A673 (cell line): ENCODE results near the gene MOB2. TPM values are rescaled to one million over a fixed set of nuclear protein-coding genes. Genes with fewer than 3 reads are reported as not detected.

Source experiments
- BruUV-seq: library from RNA; stranded (reverse); fragments of 400-500 nt; replicated peaks from 2 replicates; lab custom pipeline; 2021; lab: Mats Ljungman, UMichigan
- CTCF ChIA-PET: fragments of 300-600 bp; sonication (Branson Sonifier 250); formaldehyde crosslinking; loops from one replicate; lab custom pipeline; 2022; ENCODE audit warnings: antibody characterized with exemption; lab: Charles Lee
- POLR2A ChIA-PET: fragments of 300-600 bp; sonication (Branson Sonifier 250); formaldehyde crosslinking; loops from one replicate; lab custom pipeline; 2022; ENCODE audit warnings: antibody characterized with exemption; ENCODE audit not compliant: low non-redundant PET; lab: Charles Lee
- DNase-seq: peaks from one replicate; pipeline ENCODE4 v3.0.0-alpha.2; 2015; ENCODE audit warnings: low spot score
- H3K27ac ChIP-seq: fragments of 200-600 bp; sonication (generic); 2 replicates; pipeline ENCODE4 v1.5.1; 2016; ENCODE audit warnings: mixed run types, low read depth, mild to moderate bottlenecking, mixed read lengths, antibody characterized with exemption, low read length; ENCODE audit not compliant: poor library complexity, severe bottlenecking
- H3K27me3 ChIP-seq: fragments of 200-600 bp; sonication (generic); replicated peaks from 2 replicates; pipeline ENCODE4 v1.6.1; 2017; ENCODE audit warnings: mixed run types, low read depth, mild to moderate bottlenecking, mixed read lengths, antibody characterized with exemption, low read length; ENCODE audit not compliant: insufficient read depth, poor library complexity
- H3K36me3 ChIP-seq: fragments of 200-600 bp; sonication (generic); 2 replicates; pipeline ENCODE4 v1.6.1; 2016; ENCODE audit warnings: mixed run types, mild to moderate bottlenecking, mixed read lengths, antibody characterized with exemption, low read length; ENCODE audit not compliant: insufficient read depth, poor library complexity, severe bottlenecking
- H3K4me1 ChIP-seq: fragments of 200-600 bp; sonication (generic); 2 replicates; pipeline ENCODE4 v1.6.1; 2017; ENCODE audit warnings: mixed run types, mild to moderate bottlenecking, mixed read lengths, antibody characterized with exemption, low read length; ENCODE audit not compliant: insufficient read depth, poor library complexity, severe bottlenecking
- H3K4me3 ChIP-seq: fragments of 200-600 bp; sonication (generic); 2 replicates; pipeline ENCODE4 v1.5.1; 2016; ENCODE audit warnings: low read depth, mixed run types, mild to moderate bottlenecking, mixed read lengths, low read length; ENCODE audit not compliant: poor library complexity, severe bottlenecking
- H3K9me3 ChIP-seq: fragments of 200-600 bp; sonication (generic); 2 replicates; pipeline ENCODE4 v1.6.1; 2016; ENCODE audit warnings: mixed run types, low read depth, mild to moderate bottlenecking, mixed read lengths, antibody characterized with exemption, low read length; ENCODE audit not compliant: poor library complexity, severe bottlenecking
- EZH2 ChIP-seq: fragments of 200-600 bp; sonication (generic); IDR thresholded peaks from 2 replicates; pipeline ENCODE4 v1.6.1; 2017; ENCODE audit warnings: borderline replicate concordance, low read depth, mild to moderate bottlenecking, mixed read lengths, antibody characterized with exemption, low read length; ENCODE audit not compliant: poor library complexity, severe bottlenecking
- intact Hi-C: fragments of 100-400 bp; cut with micrococcal nuclease; formaldehyde crosslinking; loops from one replicate; pipeline ENCODE4 v1.10.0; 2022; ENCODE audit not compliant: unreplicated experiment
- total RNA-seq: library from RNA; stranded (reverse); gene quantifications from 2 replicates; pipeline ENCODE4 v1.2.3, GENCODE V29; 2021
- TF ChIP-seq, protein P1 (sequence below): fragments of 300-800, 200-600 bp; sonication (generic); conservative IDR thresholded peaks from 2 replicates; pipeline ENCODE4 v1.5.1; 2017; ENCODE audit warnings: low read depth, mild to moderate bottlenecking, antibody characterized with exemption, low read length, moderate library complexity, mixed read lengths

MOB2 gene
- total RNA-seq, 1 experiment from 2014 or later: 14.7 TPM

DNA sequence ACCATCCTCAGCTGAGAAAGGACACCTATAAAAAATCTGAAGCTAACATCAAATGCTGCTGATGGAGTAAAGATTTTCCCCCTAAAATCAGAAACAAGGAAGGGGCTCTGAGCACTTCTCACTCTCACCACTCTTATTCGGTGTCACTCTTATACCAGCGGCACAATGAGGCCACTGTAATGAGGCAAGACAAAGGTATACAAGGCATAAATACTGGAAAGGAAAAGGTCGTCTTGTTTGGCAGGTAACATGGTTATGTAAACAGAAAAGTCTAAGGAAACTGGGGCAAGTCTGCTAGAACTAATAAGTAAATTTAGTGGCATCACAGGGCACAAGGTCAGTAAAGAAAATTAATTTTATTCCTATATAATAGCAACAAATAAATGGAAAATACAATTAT, 8.1 kb upstream of the MOB2 start:
- BruUV-seq: no TSS peak
- Histone ChIP-seq H3K27me3 (no peaks in the 10 kb centered on the region), H3K9me3 (no peaks in the 10 kb centered on the region), H3K27ac (no peak overlapping the region), H3K36me3 (no peaks in the 10 kb centered on the region), H3K4me3 (no peak overlapping the region), H3K4me1 (no peaks in the 10 kb centered on the region)
- DNase-seq: no peak
- no peak for TF ChIP-seq EZH2
- TF ChIP-seq, protein P1, sequence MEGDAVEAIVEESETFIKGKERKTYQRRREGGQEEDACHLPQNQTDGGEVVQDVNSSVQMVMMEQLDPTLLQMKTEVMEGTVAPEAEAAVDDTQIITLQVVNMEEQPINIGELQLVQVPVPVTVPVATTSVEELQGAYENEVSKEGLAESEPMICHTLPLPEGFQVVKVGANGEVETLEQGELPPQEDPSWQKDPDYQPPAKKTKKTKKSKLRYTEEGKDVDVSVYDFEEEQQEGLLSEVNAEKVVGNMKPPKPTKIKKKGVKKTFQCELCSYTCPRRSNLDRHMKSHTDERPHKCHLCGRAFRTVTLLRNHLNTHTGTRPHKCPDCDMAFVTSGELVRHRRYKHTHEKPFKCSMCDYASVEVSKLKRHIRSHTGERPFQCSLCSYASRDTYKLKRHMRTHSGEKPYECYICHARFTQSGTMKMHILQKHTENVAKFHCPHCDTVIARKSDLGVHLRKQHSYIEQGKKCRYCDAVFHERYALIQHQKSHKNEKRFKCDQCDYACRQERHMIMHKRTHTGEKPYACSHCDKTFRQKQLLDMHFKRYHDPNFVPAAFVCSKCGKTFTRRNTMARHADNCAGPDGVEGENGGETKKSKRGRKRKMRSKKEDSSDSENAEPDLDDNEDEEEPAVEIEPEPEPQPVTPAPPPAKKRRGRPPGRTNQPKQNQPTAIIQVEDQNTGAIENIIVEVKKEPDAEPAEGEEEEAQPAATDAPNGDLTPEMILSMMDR: no peak
- intact Hi-C loops: no loop called here
- ChIA-PET POLR2A (interaction anchor here (0.6 kb wide), 1 partner anchor 416 kb away, joined by 4 read pairs; no protein-coding TSS in a partner anchor), CTCF (no interaction called here)

DNA sequence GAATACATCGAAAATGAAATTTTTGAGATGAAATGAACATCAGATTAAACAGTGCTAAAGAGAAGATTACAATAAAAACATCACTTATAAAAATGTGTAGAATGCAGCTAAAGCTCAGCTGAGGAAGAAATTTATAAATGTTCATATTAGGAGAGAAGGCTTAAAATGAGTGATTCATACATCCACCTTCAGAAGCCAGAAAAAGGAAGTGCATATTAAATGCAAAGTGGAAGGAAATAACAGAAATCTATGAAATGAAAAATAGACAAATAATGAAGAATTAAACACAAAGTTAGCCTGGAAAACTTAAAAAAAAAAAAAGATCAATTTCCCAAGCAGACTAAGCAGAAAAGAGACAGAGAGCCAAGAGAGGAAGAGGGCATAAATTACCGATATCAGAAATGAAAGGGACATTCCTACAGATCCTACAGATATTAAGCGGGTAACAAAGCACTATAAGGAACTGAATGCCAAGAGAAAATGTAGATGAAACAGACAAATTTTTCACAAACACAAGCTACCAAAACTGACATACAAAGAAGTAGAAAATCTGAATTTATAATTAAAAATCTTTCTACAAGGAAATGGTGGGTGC, 7.2 kb upstream of the MOB2 start:
- Histone ChIP-seq H3K4me1 (no peaks in the 10 kb centered on the region), H3K4me3 (no peak overlapping the region), H3K9me3 (no peaks in the 10 kb centered on the region), H3K36me3 (no peaks in the 10 kb centered on the region), H3K27me3 (no peaks in the 10 kb centered on the region), H3K27ac (no peak overlapping the region)
- ChIA-PET CTCF (no interaction called here), POLR2A (interaction anchor here (0.6 kb wide), 1 partner anchor 415 kb away, joined by 4 read pairs; no protein-coding TSS in a partner anchor)
- BruUV-seq: no TSS peak
- no peak for DNase-seq
- TF ChIP-seq, protein P1: no peak
- TF ChIP-seq EZH2: no peak
- intact Hi-C loops: no loop called here

DNA sequence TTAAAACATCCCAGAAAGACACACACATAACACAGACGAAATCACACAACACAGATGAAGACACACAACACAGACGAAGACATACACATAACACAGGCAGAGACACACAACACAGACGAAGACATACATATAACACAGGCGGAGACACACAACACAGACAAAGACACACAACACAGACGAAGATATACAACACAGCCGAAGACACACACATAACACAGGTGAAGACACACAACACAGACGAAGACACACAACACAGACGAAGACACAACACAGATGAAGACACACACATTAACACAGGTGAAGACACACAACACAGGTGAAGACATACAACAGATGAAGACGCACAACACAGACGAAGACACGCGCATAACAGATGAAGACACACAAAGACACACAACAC, 4.8 kb upstream of the MOB2 start:
- Histone ChIP-seq H3K4me1 (no peaks in the 10 kb centered on the region), H3K27ac (no peak overlapping the region), H3K36me3 (no peaks in the 10 kb centered on the region), H3K27me3 (no peaks in the 10 kb centered on the region), H3K9me3 (no peaks in the 10 kb centered on the region), H3K4me3 (no peak overlapping the region)
- CTCF ChIA-PET: no interaction called here
- POLR2A ChIA-PET: no interaction called here
- TF ChIP-seq, protein P1: no peak
- TF ChIP-seq EZH2: no peak
- DNase-seq: no peak
- no TSS peak for BruUV-seq
- intact Hi-C loops: no loop called here
